Breast epithelium (tissue), 4 donors: ENCODE results near the gene IGFBP3. TPM values are rescaled to one million over a fixed set of nuclear protein-coding genes. Genes with fewer than 3 reads are reported as not detected.

Source experiments
- DNase-seq, 2 donors: peaks; one replicate each; pipeline ENCODE4 v3.0.0-alpha.2; 2019; ENCODE audit warnings: low spot score in 2 of 2
- H3K27ac ChIP-seq, 2 donors: fragments of 200-600 bp; sonication (generic) in 1 of 2; one replicate each; pipeline ENCODE4 v1.5.1; 2016 to 2019; ENCODE audit warnings: mild to moderate bottlenecking in 1 of 2
- H3K27me3 ChIP-seq, 2 donors: fragments of 200-600 bp; sonication (generic) in 1 of 2; one replicate each; pipeline versions ENCODE4 v1.5.1 to v1.6.0; 2017 to 2019; ENCODE audit warnings: control low read depth in 1 of 2, mild to moderate bottlenecking in 1 of 2
- H3K36me3 ChIP-seq: fragments of 200-600 bp; one replicate; pipeline ENCODE4 v1.5.1; 2019
- H3K4me1 ChIP-seq, 2 donors: fragments of 200-600 bp; sonication (generic); one replicate each; pipeline ENCODE4 v1.5.1; 2016 to 2019; ENCODE audit warnings: control low read depth in 1 of 2
- H3K4me3 ChIP-seq, 3 donors: fragments of 200-600 bp; sonication (generic); 1 replicate in 2 of 3; 2 replicates in 1 of 3; pipeline ENCODE4 v1.5.1; 2016 to 2019; ENCODE audit warnings: mild to moderate bottlenecking in 3 of 3, moderate library complexity in 2 of 3
- H3K9me3 ChIP-seq, 2 donors: fragments of 200-600 bp; sonication (generic) in 1 of 2; one replicate each; pipeline ENCODE4 v1.5.1; 2016 to 2019; ENCODE audit warnings: control low read depth in 1 of 2
- POLR2A ChIP-seq: fragments of 450-650 bp; IDR thresholded peaks from one replicate; pipeline ENCODE4 v1.6.1; 2016; ENCODE audit warnings: antibody characterized with exemption, mild to moderate bottlenecking, moderate library complexity
- POLR2AphosphoS5 ChIP-seq, 3 donors: sonication (generic); formaldehyde crosslinking; IDR thresholded peaks; one replicate each; pipeline ENCODE4 v1.6.1; 2017; ENCODE audit warnings: antibody characterized with exemption in 3 of 3
- intact Hi-C: fragments of 100-400 bp; cut with DNase I; formaldehyde crosslinking; loops from one replicate; pipeline ENCODE4 v1.15.1; 2023; ENCODE audit warnings: low total_unique reads
- total RNA-seq, 3 donors: library from RNA; depleted of rRNA; stranded (reverse); fragments of >200 nt; gene quantifications; one replicate each; pipeline ENCODE4 v1.1.0, GENCODE V29; 2016
- TF ChIP-seq, protein P1 (sequence below), 3 donors: fragments of 450-650 bp; IDR thresholded peaks; one replicate each; pipeline ENCODE4 v1.5.1; 2016 to 2017; ENCODE audit warnings: antibody characterized with exemption in 3 of 3, mild to moderate bottlenecking in 3 of 3, moderate library complexity in 3 of 3

Gene IGFBP3
- total RNA-seq, 3 donors from 2014 or later: 159 to 708 (median 163) TPM

DNA sequence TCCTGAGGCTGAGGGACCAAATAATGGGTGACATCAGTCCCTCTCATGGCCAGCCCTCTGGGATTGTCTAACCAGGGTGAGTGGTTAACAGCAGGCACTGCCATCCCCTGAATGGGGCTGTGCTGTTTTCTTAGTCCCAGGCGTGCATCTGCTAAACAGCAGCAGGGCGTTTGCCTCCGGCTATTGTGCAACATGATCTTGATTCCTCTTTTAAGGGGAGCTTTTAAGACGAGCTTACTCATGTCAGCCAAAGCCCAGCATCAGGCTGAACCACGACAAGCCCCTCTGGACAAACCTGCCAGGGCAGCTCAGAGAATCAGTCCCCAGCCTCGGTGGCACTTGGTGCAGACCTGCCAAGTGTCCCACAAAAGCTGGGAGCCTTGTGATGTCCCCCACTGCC is 16.2 kb upstream of the IGFBP3 start:
- no peak for TF ChIP-seq POLR2AphosphoS5 (IDR thresholded peaks at IDR 0.05)
- no peak for TF ChIP-seq POLR2A
- TF ChIP-seq, protein P1, sequence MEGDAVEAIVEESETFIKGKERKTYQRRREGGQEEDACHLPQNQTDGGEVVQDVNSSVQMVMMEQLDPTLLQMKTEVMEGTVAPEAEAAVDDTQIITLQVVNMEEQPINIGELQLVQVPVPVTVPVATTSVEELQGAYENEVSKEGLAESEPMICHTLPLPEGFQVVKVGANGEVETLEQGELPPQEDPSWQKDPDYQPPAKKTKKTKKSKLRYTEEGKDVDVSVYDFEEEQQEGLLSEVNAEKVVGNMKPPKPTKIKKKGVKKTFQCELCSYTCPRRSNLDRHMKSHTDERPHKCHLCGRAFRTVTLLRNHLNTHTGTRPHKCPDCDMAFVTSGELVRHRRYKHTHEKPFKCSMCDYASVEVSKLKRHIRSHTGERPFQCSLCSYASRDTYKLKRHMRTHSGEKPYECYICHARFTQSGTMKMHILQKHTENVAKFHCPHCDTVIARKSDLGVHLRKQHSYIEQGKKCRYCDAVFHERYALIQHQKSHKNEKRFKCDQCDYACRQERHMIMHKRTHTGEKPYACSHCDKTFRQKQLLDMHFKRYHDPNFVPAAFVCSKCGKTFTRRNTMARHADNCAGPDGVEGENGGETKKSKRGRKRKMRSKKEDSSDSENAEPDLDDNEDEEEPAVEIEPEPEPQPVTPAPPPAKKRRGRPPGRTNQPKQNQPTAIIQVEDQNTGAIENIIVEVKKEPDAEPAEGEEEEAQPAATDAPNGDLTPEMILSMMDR (IDR thresholded peaks at IDR 0.05): no peak
- H3K27ac ChIP-seq: no peak overlapping the region
- no peak for DNase-seq
- no peak overlapping the region for H3K4me3 ChIP-seq
- no peaks in the 10 kb centered on the region for H3K36me3 ChIP-seq
- H3K27me3 ChIP-seq: no peaks in the 10 kb centered on the region
- intact Hi-C loops: no loop called here
- no peaks in the 10 kb centered on the region for H3K4me1 ChIP-seq
- H3K9me3 ChIP-seq: no peaks in the 10 kb centered on the region

- Histone ChIP-seq H3K9me3 (no peaks in the 10 kb centered on the region), H3K4me3 (no peak overlapping the region), H3K4me1 (no peaks in the 10 kb centered on the region), H3K36me3 (no peaks in the 10 kb centered on the region), H3K27me3 (no peaks in the 10 kb centered on the region), H3K27ac (no peak overlapping the region)
- intact Hi-C loops: no loop called here
- TF ChIP-seq, protein P1 (IDR thresholded peaks at IDR 0.05): no peak
- TF ChIP-seq POLR2A: no peak
- no peak for TF ChIP-seq POLR2AphosphoS5 (IDR thresholded peaks at IDR 0.05)
- DNase-seq: no peak
These were observed 9.9 kb upstream of the IGFBP3 start for GRCh38 chr7:45930967-45931366.

- H3K4me1 ChIP-seq: no peaks in the 10 kb centered on the region
- H3K27ac ChIP-seq: no peak overlapping the region
- H3K4me3 ChIP-seq: no peak overlapping the region
- H3K36me3 ChIP-seq: no peaks in the 10 kb centered on the region
- TF ChIP-seq, protein P1 (IDR thresholded peaks at IDR 0.05): no peak
- no peak for TF ChIP-seq POLR2AphosphoS5 (IDR thresholded peaks at IDR 0.05)
- no peak for TF ChIP-seq POLR2A
- H3K9me3 ChIP-seq: no peaks in the 10 kb centered on the region
- intact Hi-C loops: no loop called here
- no peak for DNase-seq
- H3K27me3 ChIP-seq: no peaks in the 10 kb centered on the region
These were observed 6.6 kb upstream of the IGFBP3 start for GRCh38 chr7:45927721-45928120.

GRCh38 chr7:45924283-45924682 is 3.2 kb upstream of the IGFBP3 start:
- Histone ChIP-seq H3K27me3 (no peaks in the 10 kb centered on the region), H3K36me3 (no peaks in the 10 kb centered on the region), H3K4me1 (peaks cover 0 to 5% of the 10 kb centered on the region in 2 donors), H3K9me3 (no peaks in the 10 kb centered on the region), H3K27ac (no peak overlapping the region), H3K4me3 (no peak overlapping the region)
- intact Hi-C loops: loop anchor here (5.0 kb wide), 1 partner anchor 1258 kb away; no protein-coding TSS in a partner anchor
- DNase-seq: no peak
- no peak for TF ChIP-seq POLR2A
- TF ChIP-seq POLR2AphosphoS5 (IDR thresholded peaks at IDR 0.05): no peak
- TF ChIP-seq, protein P1 (IDR thresholded peaks at IDR 0.05): no peak

DNA sequence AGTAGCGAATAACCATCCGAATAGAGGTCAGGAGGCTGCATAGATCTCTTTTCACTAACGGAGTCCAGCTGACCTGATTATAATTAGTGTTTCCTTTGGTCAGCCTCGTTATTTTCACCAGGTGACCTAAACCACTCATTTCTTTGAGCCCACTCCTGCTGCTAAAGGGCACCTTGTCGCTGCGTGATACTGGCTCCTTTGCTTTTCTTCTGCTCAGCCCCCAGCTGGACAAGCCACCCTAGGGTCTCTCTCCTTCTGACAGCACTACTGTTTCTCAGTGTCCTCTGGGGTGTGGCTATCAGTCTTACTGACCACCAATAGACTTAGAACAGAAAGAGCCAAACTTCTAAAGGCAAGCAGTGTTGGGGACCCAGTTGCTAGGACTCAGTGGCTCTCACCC is 2.7 kb upstream of the IGFBP3 start:
- no peak overlapping the region for H3K27ac ChIP-seq
- intact Hi-C loops: loop anchor here (5.0 kb wide), 1 partner anchor 1258 kb away; no protein-coding TSS in a partner anchor
- no peak for TF ChIP-seq POLR2A
- TF ChIP-seq, protein P1 (IDR thresholded peaks at IDR 0.05): no peak
- TF ChIP-seq POLR2AphosphoS5 (IDR thresholded peaks at IDR 0.05): no peak

More for the DNA sequence above, 2.7 kb upstream of the IGFBP3 start:
- peaks cover 0 to 7% of the 10 kb centered on the region in 2 donors for H3K4me1 ChIP-seq
- no peak overlapping the region for H3K4me3 ChIP-seq
- no peaks in the 10 kb centered on the region for H3K27me3 ChIP-seq
- H3K36me3 ChIP-seq: no peaks in the 10 kb centered on the region
- H3K9me3 ChIP-seq: no peaks in the 10 kb centered on the region
- DNase-seq: no peak
